Fibroblast of skin of right biceps (primary cell): ENCODE measurements around the gene KCNF1.

Source experiments
- DNase-seq: peaks from one replicate; pipeline ENCODE4 v3.0.0-alpha.2; 2013

KCNF1 gene

GRCh38 chr2:10880586-10881321 is 31.0 kb upstream of the KCNF1 start:
- DNase-seq: no peak

- DNase-seq: no peak
Observed at GRCh38 chr2:10882568-10882967, 29.2 kb upstream of the KCNF1 start.

GRCh38 chr2:10883066-10883465 is 28.7 kb upstream of the KCNF1 start:
- no peak for DNase-seq

GRCh38 chr2:10883801-10884478 is 27.8 kb upstream of the KCNF1 start:
- no peak for DNase-seq

GRCh38 chr2:10884574-10884975 is 27.2 kb upstream of the KCNF1 start:
- DNase-seq: no peak

GRCh38 chr2:10885094-10885860 is 26.5 kb upstream of the KCNF1 start:
- no peak for DNase-seq

GRCh38 chr2:10887476-10887875 is 24.3 kb upstream of the KCNF1 start:
- no peak for DNase-seq

GRCh38 chr2:10889651-10890215 is 22.0 kb upstream of the KCNF1 start:
- DNase-seq: no peak

GRCh38 chr2:10890706-10891270 is 20.9 kb upstream of the KCNF1 start:
- DNase-seq: no peak

GRCh38 chr2:10891390-10891789 is 20.3 kb upstream of the KCNF1 start:
- DNase-seq: no peak

GRCh38 chr2:10891848-10892247 is 19.9 kb upstream of the KCNF1 start:
- no peak for DNase-seq

- no peak for DNase-seq
Observed at GRCh38 chr2:10892316-10892715, 19.4 kb upstream of the KCNF1 start.

- DNase-seq: no peak
Observed at GRCh38 chr2:10892796-10893350, 18.9 kb upstream of the KCNF1 start.

- no peak for DNase-seq
Observed at GRCh38 chr2:10894264-10894935, 17.3 kb upstream of the KCNF1 start.

GRCh38 chr2:10895231-10895630 is 16.5 kb upstream of the KCNF1 start:
- no peak for DNase-seq

GRCh38 chr2:10897956-10898355 is 13.8 kb upstream of the KCNF1 start:
- DNase-seq: peak; percentile 15

- DNase-seq: no peak
Observed at GRCh38 chr2:10900216-10901109, 11.3 kb upstream of the KCNF1 start.

GRCh38 chr2:10901160-10901939 is 10.4 kb upstream of the KCNF1 start:
- DNase-seq: no peak

- DNase-seq: no peak
Observed at GRCh38 chr2:10903861-10904210, 7.9 kb upstream of the KCNF1 start.

- DNase-seq: no peak
Observed at GRCh38 chr2:10904455-10904854, 7.3 kb upstream of the KCNF1 start.
